ENCODE data around the gene KRT15. TPM values are rescaled to one million over a fixed set of nuclear protein-coding genes. Genes with fewer than 3 reads are reported as not detected.

The KRT15 gene
- total RNA-seq, 4 donors from 2014 or later = 12.3 to 44.5 (median 28.8) TPM

- Histone ChIP-seq H3K4me1 (peaks cover 0 to 17% (median 0%) of the 10 kb centered on the region in 4 donors), H3K27ac (peak overlapping the region in 3 of 4 donors; percentile 79 to 96 (median 95)), H3K36me3 (peaks cover 0 to 38% (median 0%) of the 10 kb centered on the region in 3 donors), H3K27me3 (no peaks in the 10 kb centered on the region), H3K4me3 (peak overlapping the region in 1 of 4 donors; percentile 70), H3K9me3 (no peaks in the 10 kb centered on the region)
- DNase-seq = peak in 2 of 3 donors; percentile 70 to 77
- TF ChIP-seq CTCF (IDR thresholded peaks at IDR 0.05) = no peak
- peak in 1 of 2 donors; percentile 38 for TF ChIP-seq POLR2A (IDR thresholded peaks at IDR 0.05)
These were observed 3.9 kb upstream of the KRT15 start for GRCh38 chr17:41522301-41523224.

- H3K36me3 ChIP-seq = peaks cover 0 to 29% (median 0%) of the 10 kb centered on the region in 3 donors
- no peaks in the 10 kb centered on the region for H3K27me3 ChIP-seq
- DNase-seq = peak in 2 of 3 donors; percentile 88 to 91
- peaks cover 0 to 15% (median 0%) of the 10 kb centered on the region in 4 donors for H3K4me1 ChIP-seq
- H3K4me3 ChIP-seq = peak overlapping the region in 1 of 4 donors; percentile 5
- H3K9me3 ChIP-seq = no peaks in the 10 kb centered on the region
- H3K27ac ChIP-seq = peak overlapping the region in 3 of 4 donors; percentile 79 to 96 (median 95)
- peak; percentile 40 to 77 for TF ChIP-seq POLR2A (IDR thresholded peaks at IDR 0.05)
- TF ChIP-seq CTCF (IDR thresholded peaks at IDR 0.05) = peak in 3 of 6 experiments; percentile 30 to 42 (median 38)
These were observed 3.0 kb upstream of the KRT15 start for GRCh38 chr17:41521574-41522261.

- H3K36me3 ChIP-seq = peaks cover 0 to 25% (median 0%) of the 10 kb centered on the region in 3 donors
- TF ChIP-seq CTCF (IDR thresholded peaks at IDR 0.05) (no peak), POLR2A (IDR thresholded peaks at IDR 0.05) (peak in 1 of 2 donors; percentile 6)
- peaks cover 0 to 15% (median 0%) of the 10 kb centered on the region in 4 donors for H3K4me1 ChIP-seq
- no peaks in the 10 kb centered on the region for H3K27me3 ChIP-seq
- peak overlapping the region in 3 of 4 donors; percentile 79 to 96 (median 95) for H3K27ac ChIP-seq
- H3K9me3 ChIP-seq = no peaks in the 10 kb centered on the region
- peak in 2 of 3 donors; percentile 85 to 87 for DNase-seq
- H3K4me3 ChIP-seq = peak overlapping the region in 1 of 4 donors; percentile 5
These were observed 2.3 kb upstream of the KRT15 start for GRCh38 chr17:41520821-41521521.

- H3K36me3 ChIP-seq = peaks cover 0 to 13% (median 0%) of the 10 kb centered on the region in 3 donors
- H3K27ac ChIP-seq = peak overlapping the region in 2 of 4 donors; percentile 95 to 96
- DNase-seq = peak in 2 of 3 donors; percentile 70 to 72
- TF ChIP-seq CTCF (IDR thresholded peaks at IDR 0.05) = no peak
- peak in 1 of 2 donors; percentile 37 for TF ChIP-seq POLR2A (IDR thresholded peaks at IDR 0.05)
- H3K4me3 ChIP-seq = no peak overlapping the region
- no peaks in the 10 kb centered on the region for H3K9me3 ChIP-seq
- no peaks in the 10 kb centered on the region for H3K27me3 ChIP-seq
- H3K4me1 ChIP-seq = peaks cover 0 to 15% (median 0%) of the 10 kb centered on the region in 4 donors
These were observed 973 bp upstream of the KRT15 start for GRCh38 chr17:41519501-41520224.
